COR-L47 (cell line): ENCODE data around the gene PCGF2.

Experiments
- DNase-seq: peaks from one replicate; lab custom pipeline; 2025; lab: John Stamatoyannopoulos, UW

The PCGF2 gene

GRCh38 chr17:38751144-38751807, 3.1 kb upstream of the PCGF2 start:
- peak; percentile 39 for DNase-seq

GRCh38 chr17:38750312-38751121, 2.4 kb upstream of the PCGF2 start:
- peak; percentile 51 for DNase-seq

GRCh38 chr17:38750044-38750311, 1.8 kb upstream of the PCGF2 start:
- DNase-seq: no peak

GRCh38 chr17:38749223-38750043, 1.3 kb upstream of the PCGF2 start:
- peak; percentile 67 for DNase-seq

- DNase-seq: no peak
Observed at GRCh38 chr17:38748892-38749222, 721 bp upstream of the PCGF2 start.

GRCh38 chr17:38747463-38748148, 530 bp downstream of the PCGF2 start:
- DNase-seq: no peak

GRCh38 chr17:38746849-38747462, 1.2 kb downstream of the PCGF2 start:
- DNase-seq: no peak

GRCh38 chr17:38746004-38746848, 1.9 kb downstream of the PCGF2 start:
- DNase-seq: no peak

- peak; percentile 92 for DNase-seq
Observed at GRCh38 chr17:38745545-38745944, 2.6 kb downstream of the PCGF2 start.

GRCh38 chr17:38743556-38744171, 4.5 kb downstream of the PCGF2 start:
- DNase-seq: peak; percentile 92

GRCh38 chr17:38742411-38743308, 5.5 kb downstream of the PCGF2 start:
- peak; percentile 93 for DNase-seq

GRCh38 chr17:38741921-38742410, 6.2 kb downstream of the PCGF2 start:
- DNase-seq: peak; percentile 61

GRCh38 chr17:38741461-38741860, 6.7 kb downstream of the PCGF2 start:
- no peak for DNase-seq

GRCh38 chr17:38740806-38741205, 7.3 kb downstream of the PCGF2 start:
- DNase-seq: no peak

GRCh38 chr17:38740044-38740443, 8.1 kb downstream of the PCGF2 start:
- DNase-seq: no peak

GRCh38 chr17:38739305-38739704, 8.8 kb downstream of the PCGF2 start:
- no peak for DNase-seq

GRCh38 chr17:38738686-38739085, 9.4 kb downstream of the PCGF2 start:
- DNase-seq: no peak

GRCh38 chr17:38738007-38738662, 10.0 kb downstream of the PCGF2 start:
- DNase-seq: no peak
